ENCODE results near the gene BBS9. TPM values are rescaled to one million over a fixed set of nuclear protein-coding genes. Genes with fewer than 3 reads are reported as not detected.

The BBS9 gene
- total RNA-seq, 2 experiments from 2014 or later: 9.2 to 9.5 TPM

DNA sequence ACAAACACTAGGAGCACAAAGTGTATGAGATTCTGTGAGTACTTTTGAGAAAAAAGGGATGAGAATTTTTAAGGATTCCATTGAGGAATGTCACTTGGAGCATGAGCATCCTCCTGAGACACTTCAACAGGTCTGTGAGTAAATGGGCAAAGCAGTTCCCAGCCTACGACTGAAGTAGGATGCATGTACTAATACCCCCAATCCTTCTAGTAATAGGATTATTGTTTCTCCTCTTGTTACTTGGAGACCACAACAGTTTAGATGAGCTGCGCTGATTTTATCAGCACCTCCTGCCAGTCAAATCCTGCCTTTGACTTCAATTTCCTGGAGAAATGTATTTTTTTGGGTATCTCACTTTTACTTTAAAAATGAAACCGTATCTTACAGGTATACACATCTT, 820 bp downstream of the BBS9 start:
- DNase-seq: peak; percentile 29
- peaks cover 5% of the 10 kb centered on the region for H3K36me3 Mint-ChIP-seq
- ChIA-PET POLR2A (interaction anchor here (1.0 to 1.1 kb wide), 2 partner anchors 20 to 68 kb away, joined by 3 read pairs; partner anchors contain the start of gene NT5C3A), CTCF (interaction anchor here (4.2 kb wide), 1 partner anchor 21 kb away, joined by 24 read pairs; the partner anchor contains the start of gene RP9)
- no peaks in the 10 kb centered on the region for H3K27me3 Mint-ChIP-seq
- H3K27ac Mint-ChIP-seq: peak overlapping the region; percentile 78
- H3K9me3 Mint-ChIP-seq: peaks cover 5% of the 10 kb centered on the region
- peak overlapping the region; percentile 96 for H3K4me3 Mint-ChIP-seq
- H3K4me1 Mint-ChIP-seq (ENCODE audit: low read depth): peaks cover 18% of the 10 kb centered on the region
- intact Hi-C loops (cut with micrococcal nuclease): no loop called here

DNA sequence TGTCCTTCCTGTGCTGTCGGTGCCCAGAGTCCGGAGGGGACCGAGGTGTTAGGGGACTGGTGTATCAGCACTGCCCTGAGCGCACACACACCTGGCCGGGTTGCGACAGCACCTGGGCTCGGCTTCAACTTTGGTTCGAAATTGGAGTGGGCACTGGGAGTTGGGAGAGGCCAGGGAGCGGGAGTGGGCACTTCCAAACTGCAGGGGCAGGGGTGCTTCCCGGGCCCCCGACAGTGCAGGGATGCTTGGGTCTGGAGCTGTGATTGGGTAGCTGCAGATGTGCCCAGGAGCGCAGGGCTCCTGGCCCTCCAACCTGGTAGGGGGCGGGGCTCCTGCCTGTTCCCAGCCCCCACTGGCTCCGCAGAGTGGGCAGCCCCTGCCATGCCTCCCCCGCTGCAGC, 7.7 kb downstream of the BBS9 start:
- Mint-ChIP-seq H3K27ac (no peak overlapping the region), H3K27me3 (no peaks in the 10 kb centered on the region), H3K36me3 (peaks cover 11% of the 10 kb centered on the region), H3K4me3 (no peak overlapping the region), H3K4me1 (ENCODE audit: low read depth) (peaks cover 2% of the 10 kb centered on the region), H3K9me3 (peaks cover 12% of the 10 kb centered on the region)
- intact Hi-C loops (cut with micrococcal nuclease): no loop called here
- DNase-seq: no peak
- ChIA-PET POLR2A (no interaction called here), CTCF (no interaction called here)

DNA sequence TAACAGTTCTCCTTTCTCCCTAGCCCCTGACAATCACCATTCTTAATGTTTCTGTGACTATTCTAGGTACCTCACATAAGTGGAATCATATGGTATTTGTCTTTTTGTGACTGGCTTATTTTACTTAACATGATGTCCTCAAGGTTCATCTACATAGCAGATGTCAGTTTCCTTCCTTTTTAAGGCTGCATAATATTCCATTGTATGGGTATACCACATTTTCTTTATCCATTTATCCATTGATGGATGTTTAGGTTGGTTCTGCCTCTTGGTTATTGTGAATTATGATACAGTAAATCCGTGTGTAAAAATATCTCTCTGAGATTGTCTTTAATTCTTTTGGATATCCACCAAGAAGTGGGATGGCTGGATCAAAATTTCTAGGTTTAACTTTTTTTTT, 13.2 kb downstream of the BBS9 start:
- CTCF ChIA-PET: no interaction called here

DNA sequence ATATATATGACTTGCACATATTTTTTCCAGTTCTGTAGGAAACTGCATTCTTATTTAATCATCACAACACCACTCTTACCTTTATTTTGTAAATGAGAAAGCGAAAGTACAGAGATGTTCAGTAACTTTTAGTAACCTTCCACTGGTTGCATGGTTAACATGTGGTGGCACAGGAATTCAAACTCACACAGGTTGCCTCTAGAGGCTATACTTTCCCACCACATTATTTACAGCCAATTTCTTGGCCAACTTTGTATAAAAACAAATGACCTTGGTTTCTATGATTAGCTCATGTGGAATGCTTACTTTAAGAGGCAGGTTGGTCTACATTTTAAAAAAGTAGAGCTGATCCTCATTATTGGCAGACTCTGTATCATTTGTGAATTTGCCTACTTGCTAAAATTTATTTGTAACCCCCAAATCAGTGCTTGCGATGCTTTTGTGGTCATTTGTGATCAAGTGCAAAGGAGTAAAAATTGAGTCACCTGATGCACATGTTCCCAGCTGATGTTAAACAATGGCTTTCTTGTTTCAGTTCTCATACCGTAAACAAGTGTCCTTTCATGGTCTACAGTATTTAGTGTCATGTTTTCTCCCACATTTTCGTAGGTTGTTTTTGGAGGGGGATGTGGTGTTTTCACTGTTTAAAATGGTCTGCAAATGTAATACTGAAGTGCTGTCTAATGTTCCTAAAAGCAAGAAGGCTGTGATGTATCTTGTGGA, 14.8 kb downstream of the BBS9 start:
- CTCF ChIA-PET: no interaction called here
- Mint-ChIP-seq H3K27ac (no peak overlapping the region), H3K9me3 (peaks cover 5% of the 10 kb centered on the region), H3K4me3 (no peak overlapping the region), H3K36me3 (peaks cover 7% of the 10 kb centered on the region), H3K27me3 (no peaks in the 10 kb centered on the region), H3K4me1 (ENCODE audit: low read depth) (peaks cover 5% of the 10 kb centered on the region)
- no peak for DNase-seq
- intact Hi-C loops (cut with micrococcal nuclease): no loop called here
- POLR2A ChIA-PET: no interaction called here

More for the DNA sequence above, 13.2 kb downstream of the BBS9 start:
- POLR2A ChIA-PET: no interaction called here
- H3K36me3 Mint-ChIP-seq: peaks cover 7% of the 10 kb centered on the region
- no peak overlapping the region for H3K27ac Mint-ChIP-seq
- H3K9me3 Mint-ChIP-seq: peaks cover 5% of the 10 kb centered on the region
- peaks cover 5% of the 10 kb centered on the region for H3K4me1 Mint-ChIP-seq (ENCODE audit: low read depth)
- no peak overlapping the region for H3K4me3 Mint-ChIP-seq
- no peak for DNase-seq
- intact Hi-C loops (cut with micrococcal nuclease): no loop called here
- H3K27me3 Mint-ChIP-seq: no peaks in the 10 kb centered on the region

DNA sequence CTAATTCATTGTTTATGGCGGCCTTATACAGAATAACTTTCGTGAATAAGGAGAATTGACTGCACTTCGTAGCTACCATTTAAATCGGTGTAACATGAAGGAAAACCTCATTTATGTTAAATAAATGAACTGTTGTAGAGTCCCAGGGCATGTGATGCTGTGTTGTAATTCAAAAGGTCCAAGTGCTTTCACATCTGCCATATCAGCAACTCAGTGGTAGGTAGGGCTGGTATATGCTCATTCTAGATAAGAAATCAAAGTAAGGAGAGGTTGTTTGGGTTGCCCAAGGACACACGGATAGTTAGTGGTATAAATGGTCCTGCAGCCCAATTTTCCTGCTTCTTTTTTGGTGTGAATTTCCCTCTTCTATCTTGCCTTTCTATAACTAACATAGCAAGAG, 15.8 kb downstream of the BBS9 start:
- no peak overlapping the region for H3K27ac Mint-ChIP-seq
- intact Hi-C loops (cut with micrococcal nuclease): no loop called here
- peaks cover 5% of the 10 kb centered on the region for H3K4me1 Mint-ChIP-seq (ENCODE audit: low read depth)
- CTCF ChIA-PET: no interaction called here
- H3K36me3 Mint-ChIP-seq: peaks cover 7% of the 10 kb centered on the region
- no peak overlapping the region for H3K4me3 Mint-ChIP-seq
- POLR2A ChIA-PET: no interaction called here
- H3K9me3 Mint-ChIP-seq: peaks cover 5% of the 10 kb centered on the region
- DNase-seq: no peak
- H3K27me3 Mint-ChIP-seq: no peaks in the 10 kb centered on the region

DNA sequence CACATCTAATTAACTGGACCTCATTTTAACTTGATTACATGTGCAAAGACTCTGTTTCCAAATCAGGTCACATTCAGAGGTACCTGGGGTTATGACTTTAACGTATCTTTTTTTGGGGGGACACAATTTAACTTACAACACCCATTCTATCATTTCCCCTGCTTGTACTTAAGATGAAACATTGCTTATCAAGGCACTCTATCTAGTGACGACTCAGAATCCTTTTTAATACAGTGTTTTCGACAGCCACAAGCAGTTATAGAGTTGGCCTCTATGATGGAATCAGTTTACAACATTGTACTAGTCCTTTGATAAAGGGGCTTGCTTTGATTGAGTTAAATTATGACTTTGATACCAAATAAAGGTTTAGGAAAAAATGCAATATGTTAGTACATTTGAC, 22.7 kb downstream of the BBS9 start:
- no peaks in the 10 kb centered on the region for H3K9me3 Mint-ChIP-seq
- H3K36me3 Mint-ChIP-seq: peaks cover 7% of the 10 kb centered on the region
- POLR2A ChIA-PET: no interaction called here
- no peak overlapping the region for H3K27ac Mint-ChIP-seq
- no peak overlapping the region for H3K4me3 Mint-ChIP-seq
- DNase-seq: no peak
- H3K4me1 Mint-ChIP-seq (ENCODE audit: low read depth): peaks cover 5% of the 10 kb centered on the region
- no peaks in the 10 kb centered on the region for H3K27me3 Mint-ChIP-seq
- CTCF ChIA-PET: interaction anchor here (0.9 kb wide), 1 partner anchor 44 kb away, joined by 3 read pairs; no protein-coding TSS in a partner anchor
- intact Hi-C loops (cut with micrococcal nuclease): no loop called here

DNA sequence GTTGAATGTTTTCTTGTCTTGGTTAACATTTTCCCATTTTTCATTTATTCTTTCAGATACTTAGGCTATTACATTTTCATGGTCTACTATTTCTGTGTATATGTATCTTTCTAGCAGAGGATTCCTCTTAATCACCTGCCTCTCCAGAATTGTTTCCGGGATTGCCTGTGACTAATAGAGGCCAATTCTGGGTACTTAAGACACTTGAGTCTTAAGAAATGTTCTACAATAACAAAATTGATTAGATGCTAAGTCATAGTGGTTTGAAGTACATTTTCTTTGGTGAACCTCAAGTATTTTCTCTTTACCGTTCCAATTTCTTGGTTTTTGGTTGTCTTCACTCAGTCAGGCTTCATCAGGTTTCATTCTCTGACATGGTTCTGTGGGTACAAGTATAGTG, 26.4 kb downstream of the BBS9 start:
- Mint-ChIP-seq H3K4me3 (no peak overlapping the region), H3K9me3 (no peaks in the 10 kb centered on the region), H3K27ac (no peak overlapping the region), H3K27me3 (no peaks in the 10 kb centered on the region), H3K4me1 (ENCODE audit: low read depth) (peaks cover 5% of the 10 kb centered on the region), H3K36me3 (peaks cover 17% of the 10 kb centered on the region)
- POLR2A ChIA-PET: no interaction called here
- DNase-seq: no peak
- CTCF ChIA-PET: no interaction called here
- intact Hi-C loops (cut with micrococcal nuclease): no loop called here

DNA sequence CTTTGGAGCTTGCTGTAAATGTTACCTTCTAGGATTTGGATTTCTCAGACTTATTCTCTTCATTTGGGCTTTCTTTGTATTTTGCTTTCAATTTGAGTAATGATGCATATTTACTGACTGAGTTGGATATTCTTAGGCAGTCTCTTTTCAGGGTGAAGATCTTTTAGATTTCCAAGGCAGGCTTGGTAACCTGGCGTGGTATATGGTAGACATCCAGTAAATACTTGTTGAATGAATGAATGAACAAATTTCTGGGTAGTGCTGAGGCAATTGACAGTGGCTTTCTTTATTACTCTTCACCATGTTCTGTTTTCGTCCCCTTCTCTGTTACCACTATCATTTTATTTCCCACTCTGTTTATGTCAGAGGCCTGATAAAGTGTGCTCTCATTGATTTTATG, 27.1 kb downstream of the BBS9 start:
- CTCF ChIA-PET: no interaction called here
- Mint-ChIP-seq H3K4me1 (ENCODE audit: low read depth) (peaks cover 5% of the 10 kb centered on the region), H3K27ac (no peak overlapping the region), H3K36me3 (peaks cover 21% of the 10 kb centered on the region), H3K9me3 (no peaks in the 10 kb centered on the region), H3K27me3 (no peaks in the 10 kb centered on the region), H3K4me3 (no peak overlapping the region)
- intact Hi-C loops (cut with micrococcal nuclease): no loop called here
- POLR2A ChIA-PET: no interaction called here
- no peak for DNase-seq

DNA sequence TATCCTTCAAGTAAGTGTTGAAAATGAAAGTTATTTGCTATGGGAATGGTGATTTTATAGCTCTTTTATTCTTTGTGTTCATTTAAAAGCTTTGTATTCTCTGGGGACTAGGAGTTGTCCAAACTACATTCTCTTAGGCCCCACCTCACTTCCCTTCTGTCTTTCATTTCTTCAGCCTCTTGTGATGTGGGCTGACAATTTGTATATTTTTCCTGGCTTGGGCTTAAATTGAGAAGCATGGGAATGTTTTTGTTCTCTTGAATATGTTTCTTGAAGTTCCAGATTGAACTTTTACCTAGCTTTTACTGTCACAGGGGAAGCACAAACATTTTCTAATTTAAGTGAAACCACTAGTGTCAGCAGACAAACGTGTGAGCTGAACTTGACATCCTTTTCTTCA, 27.9 kb downstream of the BBS9 start:
- no peak for DNase-seq
- CTCF ChIA-PET: no interaction called here
- Mint-ChIP-seq H3K36me3 (peaks cover 27% of the 10 kb centered on the region), H3K27ac (no peak overlapping the region), H3K4me3 (no peak overlapping the region), H3K27me3 (no peaks in the 10 kb centered on the region), H3K4me1 (ENCODE audit: low read depth) (peaks cover 5% of the 10 kb centered on the region), H3K9me3 (peaks cover 4% of the 10 kb centered on the region)
- POLR2A ChIA-PET: no interaction called here
- intact Hi-C loops (cut with micrococcal nuclease): no loop called here

DNA sequence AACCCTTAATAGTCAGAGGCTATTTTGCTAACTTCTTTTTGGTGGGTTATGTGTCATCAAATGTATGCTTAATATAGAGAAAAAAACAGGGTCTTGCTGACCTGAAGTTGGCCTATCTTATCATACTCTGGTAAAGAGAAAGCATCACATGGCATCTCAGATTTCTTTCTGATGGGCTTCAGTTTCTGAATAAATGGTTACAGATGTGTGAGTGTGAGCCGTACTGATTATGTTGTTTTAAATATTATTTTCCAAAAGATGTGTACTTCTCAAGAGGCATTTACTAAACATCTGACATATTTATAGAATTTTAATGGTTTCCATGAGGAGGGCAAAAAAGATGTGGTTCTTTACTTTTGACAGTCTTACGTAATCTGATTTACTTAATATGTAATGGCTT, 28.4 kb downstream of the BBS9 start:
- H3K4me3 Mint-ChIP-seq: no peak overlapping the region
- DNase-seq: no peak
- H3K36me3 Mint-ChIP-seq: peaks cover 31% of the 10 kb centered on the region
- H3K9me3 Mint-ChIP-seq: peaks cover 4% of the 10 kb centered on the region
- H3K27me3 Mint-ChIP-seq: no peaks in the 10 kb centered on the region
- ChIA-PET CTCF (no interaction called here), POLR2A (no interaction called here)
- peaks cover 5% of the 10 kb centered on the region for H3K4me1 Mint-ChIP-seq (ENCODE audit: low read depth)
- H3K27ac Mint-ChIP-seq: no peak overlapping the region
- intact Hi-C loops (cut with micrococcal nuclease): no loop called here

DNA sequence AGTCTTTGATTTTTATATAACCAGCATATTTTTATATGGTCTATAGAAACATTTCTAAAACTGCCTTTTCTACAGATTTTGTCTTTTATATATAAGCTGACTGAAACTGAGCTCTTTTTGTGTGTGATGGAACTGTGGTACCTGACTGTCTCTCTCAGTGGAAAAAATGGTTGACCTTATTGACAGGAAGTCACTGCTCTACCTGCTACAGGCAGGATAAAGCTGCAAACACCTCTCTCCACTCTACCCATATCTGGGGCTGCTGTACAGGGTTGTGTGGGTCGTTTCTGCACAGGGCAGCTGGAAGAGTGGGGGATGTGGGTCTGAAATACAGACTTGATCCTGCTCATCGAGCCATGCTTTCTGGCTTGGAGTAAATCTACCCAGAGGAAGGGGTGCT, 48.5 kb downstream of the BBS9 start:
- Mint-ChIP-seq H3K27me3 (no peaks in the 10 kb centered on the region), H3K27ac (no peak overlapping the region), H3K9me3 (peaks cover 7% of the 10 kb centered on the region), H3K4me3 (no peak overlapping the region), H3K36me3 (peaks cover 5% of the 10 kb centered on the region), H3K4me1 (ENCODE audit: low read depth) (no peaks in the 10 kb centered on the region)
- POLR2A ChIA-PET: no interaction called here
- CTCF ChIA-PET: interaction anchor here (0.8 kb wide), 1 partner anchor 755 kb away, joined by 3 read pairs; no protein-coding TSS in a partner anchor
- intact Hi-C loops (cut with micrococcal nuclease): no loop called here
- no peak for DNase-seq

DNA sequence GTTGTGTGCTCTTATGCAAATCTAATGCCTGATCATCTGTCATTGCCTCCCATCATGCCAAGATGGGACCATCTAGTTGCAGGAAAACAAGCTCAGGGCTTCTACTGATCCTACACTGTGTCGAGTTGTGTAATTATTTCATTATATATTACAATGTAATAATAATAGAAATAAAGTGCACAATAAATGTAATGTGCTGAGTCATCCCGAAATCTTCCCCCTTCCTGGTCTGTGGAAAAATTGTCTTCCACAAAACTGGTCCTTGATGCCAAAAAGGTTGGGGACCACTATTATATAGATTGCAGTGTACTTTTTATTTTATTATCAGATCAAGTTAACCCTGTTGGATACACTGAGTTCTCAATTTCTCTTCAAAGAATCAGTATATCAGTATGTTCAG, 50.2 kb downstream of the BBS9 start:
- CTCF ChIA-PET: no interaction called here
- H3K36me3 Mint-ChIP-seq: no peaks in the 10 kb centered on the region
- no peak overlapping the region for H3K27ac Mint-ChIP-seq
- no peaks in the 10 kb centered on the region for H3K4me1 Mint-ChIP-seq (ENCODE audit: low read depth)
- no peaks in the 10 kb centered on the region for H3K9me3 Mint-ChIP-seq
- H3K4me3 Mint-ChIP-seq: no peak overlapping the region
- POLR2A ChIA-PET: no interaction called here
- no peaks in the 10 kb centered on the region for H3K27me3 Mint-ChIP-seq
- intact Hi-C loops (cut with micrococcal nuclease): no loop called here
- DNase-seq: no peak

DNA sequence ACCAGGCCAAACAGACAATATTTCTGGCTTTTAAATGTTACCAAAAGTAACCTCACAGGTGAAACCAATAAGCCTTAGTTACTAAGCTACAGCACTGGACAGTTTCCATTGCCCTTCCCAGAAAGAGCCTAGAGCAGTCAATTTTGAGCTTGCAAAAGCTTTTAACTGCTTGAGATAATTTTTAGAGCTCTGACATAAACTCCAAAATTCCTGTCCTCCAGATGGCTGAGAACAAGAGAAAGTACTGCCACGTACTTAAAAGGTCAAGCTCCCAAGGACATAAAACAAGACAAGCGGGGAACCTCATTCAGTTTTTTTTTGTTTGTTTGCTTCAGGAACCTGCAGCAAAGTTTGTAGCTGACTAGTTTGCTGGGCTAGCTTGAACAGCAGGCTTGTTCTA, 54.1 kb downstream of the BBS9 start:
- no peaks in the 10 kb centered on the region for H3K9me3 Mint-ChIP-seq
- no peaks in the 10 kb centered on the region for H3K4me1 Mint-ChIP-seq (ENCODE audit: low read depth)
- H3K4me3 Mint-ChIP-seq: no peak overlapping the region
- H3K36me3 Mint-ChIP-seq: no peaks in the 10 kb centered on the region
- intact Hi-C loops (cut with micrococcal nuclease): loop anchor here (10.0 kb wide), 1 partner anchor 561 kb away; no protein-coding TSS in a partner anchor
- ChIA-PET POLR2A (no interaction called here), CTCF (interaction anchor here (0.6 to 1.1 kb wide), 4 partner anchors 11 to 749 kb away, joined by 3 to 5 read pairs (median 3); no protein-coding TSS in a partner anchor)
- no peak for DNase-seq
- H3K27me3 Mint-ChIP-seq: no peaks in the 10 kb centered on the region
- H3K27ac Mint-ChIP-seq: no peak overlapping the region

Data from activated CD4-positive, alpha-beta memory T cell treated with anti-CD3 and anti-CD28 coated beads for 36 hours (primary cell).